ENCODE data around the gene DDC.
"Not testable (repeated sequence)": the region's sequence is repeated elsewhere in the genome, so short reads cannot be mapped to it uniquely, and the experiment has no call there.

The DDC gene

DNA sequence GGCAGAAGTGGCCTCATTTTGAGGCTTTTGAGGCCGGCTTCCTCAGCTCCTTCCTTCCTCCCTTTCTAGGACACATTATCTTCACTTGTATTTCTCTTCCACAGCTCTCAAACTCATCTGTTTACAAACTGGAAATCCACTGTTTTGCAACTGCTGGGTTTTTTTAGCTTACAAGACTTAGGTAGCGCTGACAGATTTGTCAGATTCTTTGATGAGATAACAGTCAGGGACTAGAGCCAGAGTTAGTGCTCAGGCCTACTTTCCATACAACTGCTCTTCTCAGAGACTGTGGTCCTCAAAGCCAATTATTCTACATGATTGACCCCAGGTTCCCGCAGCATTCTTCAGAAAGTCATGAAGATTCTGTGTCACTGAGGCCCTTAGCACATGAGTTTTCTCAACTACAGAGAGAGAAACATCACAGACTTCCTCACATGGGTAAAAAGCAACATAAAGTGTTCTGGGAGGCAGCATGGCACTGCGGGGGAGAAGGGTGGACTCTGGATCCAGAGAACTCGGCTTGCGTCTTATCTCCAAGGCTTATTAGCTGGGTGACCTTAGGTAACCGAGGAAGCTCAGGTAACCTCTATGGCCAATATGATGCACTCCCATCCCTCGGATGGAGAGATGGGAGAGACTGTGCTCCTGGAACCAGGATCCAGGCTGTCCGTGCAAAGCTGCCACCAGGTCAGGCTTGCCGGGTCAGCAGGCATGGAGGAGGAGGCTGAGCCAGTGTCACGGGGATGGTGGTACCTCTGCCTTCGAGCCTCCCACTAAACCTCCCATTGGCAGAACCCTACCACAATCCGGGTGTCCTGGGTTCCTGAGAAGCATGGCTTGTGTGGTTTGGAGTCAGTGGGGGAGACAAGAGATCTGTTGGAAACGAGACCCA, 10.5 kb downstream of the DDC start:
- no peak for DNase-seq (ENCODE audit: low spot score)

DNA sequence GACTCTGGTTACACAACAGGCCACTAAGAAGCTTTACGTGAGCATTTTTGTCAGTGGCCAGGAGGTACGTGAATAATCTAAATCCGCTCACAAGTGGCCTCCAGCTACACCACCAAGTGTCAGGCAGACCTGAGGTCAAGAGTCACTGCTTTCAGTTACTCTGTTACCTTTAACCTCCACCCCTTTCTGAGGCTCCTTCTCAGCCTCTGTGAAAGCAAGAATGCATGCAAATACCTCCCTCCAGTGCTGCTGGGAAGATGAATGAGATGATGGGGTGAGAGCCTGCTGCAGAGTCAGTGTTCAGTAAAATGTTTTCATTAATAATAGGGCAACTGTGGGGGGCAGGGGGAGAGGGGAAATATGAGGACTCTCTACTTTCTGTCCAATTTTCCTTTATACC, 11.2 kb downstream of the DDC start:
- no peak for DNase-seq (ENCODE audit: low spot score)

- no peak for DNase-seq (ENCODE audit: low spot score)
These were observed 12.3 kb downstream of the DDC start for GRCh38 chr7:50552921-50553320.

GRCh38 chr7:50552139-50552538, 13.1 kb downstream of the DDC start:
- no peak for DNase-seq (ENCODE audit: low spot score)

GRCh38 chr7:50545613-50546012, 19.6 kb downstream of the DDC start:
- DNase-seq (ENCODE audit: low spot score): not testable (repeated sequence)

DNA sequence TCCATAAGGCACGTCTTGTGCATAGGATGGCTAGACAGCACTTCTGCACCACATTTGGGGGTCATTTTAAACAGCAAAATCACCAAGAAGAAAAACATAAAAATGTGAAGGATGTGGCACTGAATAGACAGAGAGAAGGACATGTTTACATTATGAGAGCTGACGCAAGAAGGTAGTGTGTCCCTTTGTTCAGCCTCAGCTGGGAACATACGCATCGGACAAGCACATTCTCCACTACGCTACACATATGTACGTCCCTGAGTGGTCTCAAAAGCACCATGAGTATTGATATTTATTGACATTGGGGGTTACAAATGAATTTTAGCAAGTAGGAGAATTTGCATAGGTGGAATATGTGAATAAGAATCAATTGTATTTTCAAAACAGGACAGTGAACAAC, 20.2 kb downstream of the DDC start:
- DNase-seq (ENCODE audit: low spot score): no peak

- DNase-seq (ENCODE audit: low spot score): no peak
These were observed 21.3 kb downstream of the DDC start for GRCh38 chr7:50543776-50544442.

GRCh38 chr7:50542132-50542531, 23.1 kb downstream of the DDC start:
- DNase-seq (ENCODE audit: low spot score): no peak

- DNase-seq (ENCODE audit: low spot score): no peak
These were observed 24.2 kb downstream of the DDC start for GRCh38 chr7:50540785-50541579.

DNA sequence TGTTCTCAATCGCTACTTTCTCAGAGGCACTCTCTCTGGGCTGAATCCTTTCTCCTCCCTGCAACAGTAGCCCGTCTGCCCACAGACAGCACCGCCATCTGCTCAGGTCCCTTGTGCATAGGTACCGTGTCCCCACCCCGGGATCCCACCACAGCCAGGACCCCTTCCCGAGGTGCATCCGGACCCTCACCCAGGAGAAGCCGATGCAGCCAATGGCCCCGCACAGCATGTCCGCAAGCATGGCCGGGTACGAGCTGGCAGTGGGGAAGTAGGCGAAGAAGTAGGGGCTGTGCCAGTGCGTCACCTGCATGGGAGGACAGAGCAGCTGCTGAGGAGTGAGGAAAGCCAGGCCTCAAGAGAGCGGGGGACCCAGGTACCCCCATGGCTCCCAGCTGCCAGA, 25.5 kb downstream of the DDC start:
- no peak for DNase-seq (ENCODE audit: low spot score)

GRCh38 chr7:50538478-50538877, 26.7 kb downstream of the DDC start:
- DNase-seq (ENCODE audit: low spot score): no peak

- no peak for DNase-seq (ENCODE audit: low spot score)
These were observed 27.8 kb downstream of the DDC start for GRCh38 chr7:50537417-50537816.

- not testable (repeated sequence) for DNase-seq (ENCODE audit: low spot score)
These were observed 29.9 kb downstream of the DDC start for GRCh38 chr7:50535291-50535711.

- no peak for DNase-seq (ENCODE audit: low spot score)
These were observed 30.4 kb downstream of the DDC start for GRCh38 chr7:50534690-50535290.

GRCh38 chr7:50533866-50534265, 31.3 kb downstream of the DDC start:
- DNase-seq (ENCODE audit: low spot score): no peak

GRCh38 chr7:50531928-50532327, 33.3 kb downstream of the DDC start:
- DNase-seq (ENCODE audit: low spot score): peak; percentile 54

- DNase-seq (ENCODE audit: low spot score): peak; percentile 70
These were observed 33.7 kb downstream of the DDC start for GRCh38 chr7:50531401-50531911.

GRCh38 chr7:50530766-50531165, 34.4 kb downstream of the DDC start:
- DNase-seq (ENCODE audit: low spot score): no peak

GRCh38 chr7:50529093-50529862, 35.9 kb downstream of the DDC start:
- no peak for DNase-seq (ENCODE audit: low spot score)

GRCh38 chr7:50528266-50529092, 36.7 kb downstream of the DDC start:
- DNase-seq (ENCODE audit: low spot score): no peak

All from Ammon's horn (tissue), 1 donor.